ENCODE results near the gene TRIM62.
A peak's percentile ranks its signal among the peaks of the same experiment; 100 is the strongest.

The TRIM62 gene

GRCh38 chr1:33181921-33182341, at the start of gene TRIM62:
TSS of gene TRIM62 (minus strand) at chr1:33182043. CDS start at chr1:33181432, 611 bp downstream.
- peak; percentile 69 for DNase-seq (ENCODE audit: low spot score)

GRCh38 chr1:33231166-33231565, 49.3 kb upstream of the TRIM62 start:
- no peak for DNase-seq (ENCODE audit: low spot score)

- DNase-seq (ENCODE audit: low spot score), result no peak
Observed at GRCh38 chr1:33228935-33229487, 47.2 kb upstream of the TRIM62 start.

GRCh38 chr1:33225586-33225985, 43.7 kb upstream of the TRIM62 start:
- DNase-seq (ENCODE audit: low spot score), result no peak

- DNase-seq (ENCODE audit: low spot score), result no peak
Observed at GRCh38 chr1:33224166-33224707, 42.4 kb upstream of the TRIM62 start.

GRCh38 chr1:33222381-33222780, 40.5 kb upstream of the TRIM62 start:
- no peak for DNase-seq (ENCODE audit: low spot score)

- DNase-seq (ENCODE audit: low spot score), result no peak
Observed at GRCh38 chr1:33221385-33221758, 39.5 kb upstream of the TRIM62 start.

- DNase-seq (ENCODE audit: low spot score), result no peak
Observed at GRCh38 chr1:33220676-33221384, 39.0 kb upstream of the TRIM62 start.

GRCh38 chr1:33219886-33220661, 38.2 kb upstream of the TRIM62 start:
- DNase-seq (ENCODE audit: low spot score), result no peak

- no peak for DNase-seq (ENCODE audit: low spot score)
Observed at GRCh38 chr1:33211972-33212371, 30.1 kb upstream of the TRIM62 start.

- no peak for DNase-seq (ENCODE audit: low spot score)
Observed at GRCh38 chr1:33206340-33206739, 24.5 kb upstream of the TRIM62 start.

- DNase-seq (ENCODE audit: low spot score), result no peak
Observed at GRCh38 chr1:33195556-33195955, 13.7 kb upstream of the TRIM62 start.

- DNase-seq (ENCODE audit: low spot score), result no peak
Observed at GRCh38 chr1:33191731-33192275, 10.0 kb upstream of the TRIM62 start.

- DNase-seq (ENCODE audit: low spot score), result no peak
Observed at GRCh38 chr1:33190701-33191100, 8.9 kb upstream of the TRIM62 start.

- no peak for DNase-seq (ENCODE audit: low spot score)
Observed at GRCh38 chr1:33188572-33189275, 6.9 kb upstream of the TRIM62 start.

GRCh38 chr1:33186936-33187335, 5.1 kb upstream of the TRIM62 start:
- no peak for DNase-seq (ENCODE audit: low spot score)

- DNase-seq (ENCODE audit: low spot score), result no peak
Observed at GRCh38 chr1:33185541-33185940, 3.7 kb upstream of the TRIM62 start.

- no peak for DNase-seq (ENCODE audit: low spot score)
Observed at GRCh38 chr1:33183306-33183705, 1.5 kb upstream of the TRIM62 start.

- no peak for DNase-seq (ENCODE audit: low spot score)
Observed at GRCh38 chr1:33182896-33183295, 1.1 kb upstream of the TRIM62 start.

- no peak for DNase-seq (ENCODE audit: low spot score)
Observed at GRCh38 chr1:33182401-33182841, 578 bp upstream of the TRIM62 start.

- peak; percentile 82 for DNase-seq (ENCODE audit: low spot score)
Observed at GRCh38 chr1:33180911-33181890, 642 bp downstream of the TRIM62 start.
